ENCODE data around the gene TNFRSF19. TPM values are rescaled to one million over a fixed set of nuclear protein-coding genes. Genes with fewer than 3 reads are reported as not detected.

The TNFRSF19 gene
- total RNA-seq, 1 experiment from 2014 or later = 0.54 TPM

DNA sequence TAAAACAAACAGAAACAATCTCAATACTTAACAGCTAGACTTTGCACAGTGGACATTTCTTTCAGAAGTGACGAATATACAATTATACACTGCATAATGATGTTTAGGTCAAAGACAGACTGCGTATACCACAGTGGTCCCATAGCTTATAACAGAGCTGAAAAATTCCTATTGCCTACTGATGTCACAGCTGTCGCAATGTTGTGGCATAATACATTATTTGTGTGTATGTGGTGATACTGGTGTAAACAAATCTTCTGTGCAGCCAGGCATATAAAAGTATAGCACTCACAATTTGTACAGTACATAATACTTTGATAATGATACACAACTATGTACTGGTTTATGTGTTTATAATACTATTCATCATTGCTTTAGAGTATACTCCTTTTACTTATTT, 116.7 kb downstream of the TNFRSF19 start:
- ChIA-PET POLR2A (no interaction called here), CTCF (no interaction called here)
- H3K27ac ChIP-seq (ENCODE audit: low read length) = no peak overlapping the region
- in situ Hi-C loops (cut with HindIII; ENCODE audit: low pct_unique_long_range_greater_than_20kb, low sequenced_read_pairs) = no loop called here
- intact Hi-C loops (cut with micrococcal nuclease; ENCODE audit: unreplicated experiment) = no loop called here
- ATAC-seq (no peak), DNase-seq (ENCODE audit: low read depth, low spot score) (no peak)
- H3K4me3 ChIP-seq (ENCODE audit: low read depth in 2 of 2, low read length in 2 of 2) = no peak overlapping the region
- H3K4me1 ChIP-seq (ENCODE audit: control insufficient read depth, insufficient read depth, low read length) = no peaks in the 10 kb centered on the region
- no peaks in the 10 kb centered on the region for H3K9me3 ChIP-seq (ENCODE audit: control insufficient read depth, insufficient read depth, low read depth, low read length)
- TF ChIP-seq, protein P1, sequence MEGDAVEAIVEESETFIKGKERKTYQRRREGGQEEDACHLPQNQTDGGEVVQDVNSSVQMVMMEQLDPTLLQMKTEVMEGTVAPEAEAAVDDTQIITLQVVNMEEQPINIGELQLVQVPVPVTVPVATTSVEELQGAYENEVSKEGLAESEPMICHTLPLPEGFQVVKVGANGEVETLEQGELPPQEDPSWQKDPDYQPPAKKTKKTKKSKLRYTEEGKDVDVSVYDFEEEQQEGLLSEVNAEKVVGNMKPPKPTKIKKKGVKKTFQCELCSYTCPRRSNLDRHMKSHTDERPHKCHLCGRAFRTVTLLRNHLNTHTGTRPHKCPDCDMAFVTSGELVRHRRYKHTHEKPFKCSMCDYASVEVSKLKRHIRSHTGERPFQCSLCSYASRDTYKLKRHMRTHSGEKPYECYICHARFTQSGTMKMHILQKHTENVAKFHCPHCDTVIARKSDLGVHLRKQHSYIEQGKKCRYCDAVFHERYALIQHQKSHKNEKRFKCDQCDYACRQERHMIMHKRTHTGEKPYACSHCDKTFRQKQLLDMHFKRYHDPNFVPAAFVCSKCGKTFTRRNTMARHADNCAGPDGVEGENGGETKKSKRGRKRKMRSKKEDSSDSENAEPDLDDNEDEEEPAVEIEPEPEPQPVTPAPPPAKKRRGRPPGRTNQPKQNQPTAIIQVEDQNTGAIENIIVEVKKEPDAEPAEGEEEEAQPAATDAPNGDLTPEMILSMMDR (IDR thresholded peaks at IDR 0.05) = no peak
- TF ChIP-seq POLR2AphosphoS5 (IDR thresholded peaks at IDR 0.05; ENCODE audit: low read depth, low read length) (no peak), SIN3A (IDR thresholded peaks at IDR 0.05; ENCODE audit: borderline replicate concordance, insufficient read depth, low read depth, low read length) (no peak), TCF7L2 (IDR thresholded peaks at IDR 0.05; ENCODE audit: low read depth, low read length) (no peak)
- TF ChIP-seq, protein P2, sequence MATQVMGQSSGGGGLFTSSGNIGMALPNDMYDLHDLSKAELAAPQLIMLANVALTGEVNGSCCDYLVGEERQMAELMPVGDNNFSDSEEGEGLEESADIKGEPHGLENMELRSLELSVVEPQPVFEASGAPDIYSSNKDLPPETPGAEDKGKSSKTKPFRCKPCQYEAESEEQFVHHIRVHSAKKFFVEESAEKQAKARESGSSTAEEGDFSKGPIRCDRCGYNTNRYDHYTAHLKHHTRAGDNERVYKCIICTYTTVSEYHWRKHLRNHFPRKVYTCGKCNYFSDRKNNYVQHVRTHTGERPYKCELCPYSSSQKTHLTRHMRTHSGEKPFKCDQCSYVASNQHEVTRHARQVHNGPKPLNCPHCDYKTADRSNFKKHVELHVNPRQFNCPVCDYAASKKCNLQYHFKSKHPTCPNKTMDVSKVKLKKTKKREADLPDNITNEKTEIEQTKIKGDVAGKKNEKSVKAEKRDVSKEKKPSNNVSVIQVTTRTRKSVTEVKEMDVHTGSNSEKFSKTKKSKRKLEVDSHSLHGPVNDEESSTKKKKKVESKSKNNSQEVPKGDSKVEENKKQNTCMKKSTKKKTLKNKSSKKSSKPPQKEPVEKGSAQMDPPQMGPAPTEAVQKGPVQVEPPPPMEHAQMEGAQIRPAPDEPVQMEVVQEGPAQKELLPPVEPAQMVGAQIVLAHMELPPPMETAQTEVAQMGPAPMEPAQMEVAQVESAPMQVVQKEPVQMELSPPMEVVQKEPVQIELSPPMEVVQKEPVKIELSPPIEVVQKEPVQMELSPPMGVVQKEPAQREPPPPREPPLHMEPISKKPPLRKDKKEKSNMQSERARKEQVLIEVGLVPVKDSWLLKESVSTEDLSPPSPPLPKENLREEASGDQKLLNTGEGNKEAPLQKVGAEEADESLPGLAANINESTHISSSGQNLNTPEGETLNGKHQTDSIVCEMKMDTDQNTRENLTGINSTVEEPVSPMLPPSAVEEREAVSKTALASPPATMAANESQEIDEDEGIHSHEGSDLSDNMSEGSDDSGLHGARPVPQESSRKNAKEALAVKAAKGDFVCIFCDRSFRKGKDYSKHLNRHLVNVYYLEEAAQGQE (IDR thresholded peaks at IDR 0.05; ENCODE audit: insufficient read depth in 1 of 2, low read depth in 2 of 2, low read length in 1 of 2) = no peak
- no peaks in the 10 kb centered on the region for H3K36me3 ChIP-seq (ENCODE audit: control insufficient read depth, insufficient read depth, low read length)
- BruUV-seq (replicated peaks) = no TSS peak
- no peaks in the 10 kb centered on the region for H3K27me3 ChIP-seq (ENCODE audit: control insufficient read depth, insufficient read depth, low read length)

DNA sequence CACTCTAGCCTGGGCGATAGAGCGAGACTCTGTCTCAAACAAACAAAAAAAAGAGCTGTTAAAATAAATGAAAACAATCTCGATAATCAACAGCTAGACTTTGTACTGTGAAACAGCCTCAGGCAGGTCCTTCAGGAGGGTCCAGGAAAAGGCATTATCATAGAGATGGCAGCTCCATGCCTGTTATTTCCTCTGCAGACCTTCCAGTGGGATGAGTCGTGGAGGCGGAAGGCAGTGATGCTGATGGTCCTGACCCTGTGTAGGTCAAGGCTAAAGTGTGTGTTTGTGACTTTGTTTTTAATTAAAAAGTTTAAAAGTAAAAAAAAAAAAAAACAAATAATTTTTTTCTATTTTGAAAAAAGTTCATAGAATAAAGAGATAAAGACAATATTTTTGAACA, 117.4 kb downstream of the TNFRSF19 start:
- TF ChIP-seq, protein P1 (IDR thresholded peaks at IDR 0.05) = no peak
- no peak for TF ChIP-seq TCF7L2 (IDR thresholded peaks at IDR 0.05; ENCODE audit: low read depth, low read length)
- TF ChIP-seq, protein P2 (IDR thresholded peaks at IDR 0.05; ENCODE audit: insufficient read depth in 1 of 2, low read depth in 2 of 2, low read length in 1 of 2) = no peak
- no peak for TF ChIP-seq POLR2AphosphoS5 (IDR thresholded peaks at IDR 0.05; ENCODE audit: low read depth, low read length)
- no peak for TF ChIP-seq SIN3A (IDR thresholded peaks at IDR 0.05; ENCODE audit: borderline replicate concordance, insufficient read depth, low read depth, low read length)
- in situ Hi-C loops (cut with HindIII; ENCODE audit: low pct_unique_long_range_greater_than_20kb, low sequenced_read_pairs) = no loop called here
- Histone ChIP-seq H3K4me3 (ENCODE audit: low read depth in 2 of 2, low read length in 2 of 2) (no peak overlapping the region), H3K27ac (ENCODE audit: low read length) (no peak overlapping the region), H3K9me3 (ENCODE audit: control insufficient read depth, insufficient read depth, low read depth, low read length) (no peaks in the 10 kb centered on the region), H3K4me1 (ENCODE audit: control insufficient read depth, insufficient read depth, low read length) (no peaks in the 10 kb centered on the region), H3K27me3 (ENCODE audit: control insufficient read depth, insufficient read depth, low read length) (no peaks in the 10 kb centered on the region), H3K36me3 (ENCODE audit: control insufficient read depth, insufficient read depth, low read length) (no peaks in the 10 kb centered on the region)
- ChIA-PET CTCF (no interaction called here), POLR2A (no interaction called here)
- no TSS peak for BruUV-seq (replicated peaks)
- intact Hi-C loops (cut with micrococcal nuclease; ENCODE audit: unreplicated experiment) = no loop called here
- DNase-seq (ENCODE audit: low read depth, low spot score) (no peak), ATAC-seq (no peak)

All from Panc1 (cell line).